Left lobe of liver (tissue), 2 donors: ENCODE data around the gene GRAP2. TPM values are rescaled to one million over a fixed set of nuclear protein-coding genes. Genes with fewer than 3 reads are reported as not detected.
"Not testable (repeated sequence)": the region's sequence is repeated elsewhere in the genome, so short reads cannot be mapped to it uniquely, and the experiment has no call there.

ENCODE experiments used
- ATAC-seq: fragments of 200-7000 bp; cut with Tn5 transposase; one replicate; pipeline ENCODE4 v1.9.1; 2020; ENCODE audit warnings: mild to moderate bottlenecking, moderate library complexity
- DNase-seq: peaks from one replicate; pipeline ENCODE4 v3.0.0-alpha.2; 2020; ENCODE audit warnings: low spot score
- total RNA-seq: library from RNA; stranded (reverse); gene quantifications from one replicate; pipeline ENCODE4 v1.2.1, GENCODE V29; 2021
- donor health status: DM: no; HTN: no; CAD: no; lungs with moderate emphysema.
- donor health status: DM: no; HTN: yes; CAD: no.

The GRAP2 gene
- total RNA-seq, 1 donor from 2014 or later, result 0.55 TPM

GRCh38 chr22:39942439-39943230 is 41.8 kb downstream of the GRAP2 start:
- DNase-seq, result no peak
- no peak for ATAC-seq

DNA sequence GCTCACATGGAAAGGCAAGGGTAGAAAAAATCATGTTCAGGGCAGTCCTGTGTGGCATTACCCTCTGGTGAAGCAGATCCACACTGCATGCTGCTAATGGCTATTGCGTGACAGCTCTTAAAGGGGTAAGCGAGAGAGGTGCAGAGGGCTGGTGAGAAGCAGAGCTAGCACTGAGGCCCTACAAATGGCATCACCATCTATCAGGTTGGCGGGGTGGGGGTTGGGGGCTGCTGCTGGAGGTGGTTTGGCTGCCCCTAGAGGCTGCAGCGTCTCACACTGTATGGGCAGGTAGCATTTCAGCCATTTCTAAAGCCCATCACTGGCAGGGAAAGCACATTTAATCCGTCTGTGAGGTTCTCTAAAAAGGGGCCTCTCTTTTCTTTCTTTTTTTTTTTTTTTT is 42.5 kb downstream of the GRAP2 start:
- no peak for ATAC-seq
- no peak for DNase-seq

DNA sequence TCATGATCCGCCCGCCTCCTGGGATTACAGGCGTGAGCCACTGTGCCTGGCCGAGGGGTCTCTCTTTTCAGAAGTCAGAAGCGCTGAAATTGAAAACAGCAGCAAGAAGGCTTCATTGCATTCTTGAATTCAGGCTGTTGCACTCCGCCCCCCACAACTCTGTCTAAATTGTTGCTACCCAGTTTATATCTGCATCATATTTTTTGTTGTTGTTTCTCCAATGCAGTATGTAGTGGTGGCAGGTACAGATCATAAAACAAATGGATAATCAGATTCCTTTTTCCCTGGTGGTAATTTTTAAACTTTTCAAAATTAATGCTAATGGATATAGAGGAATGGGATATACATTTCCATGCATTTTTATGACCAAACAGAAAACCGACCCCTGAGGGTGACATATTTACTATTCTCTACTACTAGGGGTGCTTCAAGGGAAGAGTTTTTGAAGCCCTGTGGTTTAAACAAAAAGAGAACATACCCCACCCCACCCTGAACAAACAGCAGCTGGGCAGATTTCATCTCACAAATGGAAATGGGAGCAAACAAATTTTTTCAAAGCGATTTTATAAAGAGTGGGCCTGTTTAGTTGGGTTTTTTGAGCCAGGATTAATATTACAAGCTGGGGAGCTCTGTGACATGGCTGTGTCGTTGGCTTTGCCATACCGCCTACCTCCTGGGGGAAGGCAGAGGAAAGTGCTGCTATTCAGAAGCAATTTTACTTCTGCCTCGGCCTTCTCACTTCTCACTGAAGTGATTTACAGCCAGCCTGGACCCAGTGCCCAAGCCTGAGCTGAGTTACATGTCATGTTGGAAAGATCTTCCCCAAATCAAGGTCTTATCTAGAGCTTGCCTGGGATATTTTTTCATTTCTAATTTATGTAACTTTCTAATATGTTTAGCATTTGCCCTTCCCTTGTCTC is 43.3 kb downstream of the GRAP2 start:
- no peak for ATAC-seq

DNA sequence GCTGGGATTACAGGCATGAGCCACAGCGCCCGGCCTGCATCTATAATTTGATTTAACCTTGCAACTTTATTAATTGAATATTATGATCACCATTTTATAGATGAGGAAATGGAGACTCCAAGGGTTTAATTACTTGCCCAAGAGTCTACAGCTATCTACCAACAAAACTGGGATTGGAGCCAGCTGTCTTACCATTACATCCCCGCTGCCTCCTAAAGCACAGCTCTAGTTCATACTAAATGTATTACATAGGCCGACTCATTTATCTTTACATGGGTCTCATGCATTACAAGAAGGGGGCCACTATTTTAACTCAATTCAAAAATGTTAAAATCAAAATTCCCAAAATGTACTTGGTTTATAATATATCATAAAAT is 45.2 kb downstream of the GRAP2 start:
- no peak for DNase-seq
- ATAC-seq, result no peak

More for the DNA sequence above, 43.3 kb downstream of the GRAP2 start:
- no peak for DNase-seq

DNA sequence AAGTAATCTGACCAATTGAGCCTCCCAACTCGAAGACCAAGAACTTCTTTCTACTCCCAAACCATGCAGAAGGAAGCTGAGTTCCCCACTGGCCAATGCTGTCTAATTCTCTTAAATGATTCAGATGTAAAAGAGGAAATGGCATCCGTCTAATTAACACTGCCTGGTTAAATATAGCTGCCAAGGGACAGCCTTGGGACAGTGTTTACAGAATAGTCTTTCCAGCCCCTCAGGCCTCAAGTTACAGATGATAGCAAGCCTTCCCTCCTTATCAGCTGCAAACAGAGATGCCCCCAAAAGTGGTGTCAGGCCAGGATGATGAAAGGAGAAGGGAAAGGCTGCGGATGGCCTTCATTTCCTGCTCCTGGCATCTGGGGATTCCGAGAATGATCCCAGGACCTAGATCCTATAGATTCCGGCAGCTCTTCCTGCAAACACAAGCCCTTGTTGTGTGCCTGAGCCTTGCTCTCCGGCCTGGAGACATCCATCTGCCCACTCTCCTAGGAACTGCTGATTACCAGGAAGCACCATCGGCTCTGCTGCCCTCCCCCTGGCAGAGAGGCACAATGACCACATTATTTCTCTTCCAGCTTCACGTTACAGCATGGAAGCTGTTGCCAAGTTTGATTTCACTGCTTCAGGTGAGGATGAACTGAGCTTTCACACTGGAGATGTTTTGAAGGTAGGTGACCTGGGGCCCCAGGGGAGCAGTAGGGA is 45.8 kb downstream of the GRAP2 start:
- DNase-seq (no peak), ATAC-seq (no peak)

GRCh38 chr22:39947220-39948216 is 46.6 kb downstream of the GRAP2 start:
- no peak for ATAC-seq
- no peak for DNase-seq

DNA sequence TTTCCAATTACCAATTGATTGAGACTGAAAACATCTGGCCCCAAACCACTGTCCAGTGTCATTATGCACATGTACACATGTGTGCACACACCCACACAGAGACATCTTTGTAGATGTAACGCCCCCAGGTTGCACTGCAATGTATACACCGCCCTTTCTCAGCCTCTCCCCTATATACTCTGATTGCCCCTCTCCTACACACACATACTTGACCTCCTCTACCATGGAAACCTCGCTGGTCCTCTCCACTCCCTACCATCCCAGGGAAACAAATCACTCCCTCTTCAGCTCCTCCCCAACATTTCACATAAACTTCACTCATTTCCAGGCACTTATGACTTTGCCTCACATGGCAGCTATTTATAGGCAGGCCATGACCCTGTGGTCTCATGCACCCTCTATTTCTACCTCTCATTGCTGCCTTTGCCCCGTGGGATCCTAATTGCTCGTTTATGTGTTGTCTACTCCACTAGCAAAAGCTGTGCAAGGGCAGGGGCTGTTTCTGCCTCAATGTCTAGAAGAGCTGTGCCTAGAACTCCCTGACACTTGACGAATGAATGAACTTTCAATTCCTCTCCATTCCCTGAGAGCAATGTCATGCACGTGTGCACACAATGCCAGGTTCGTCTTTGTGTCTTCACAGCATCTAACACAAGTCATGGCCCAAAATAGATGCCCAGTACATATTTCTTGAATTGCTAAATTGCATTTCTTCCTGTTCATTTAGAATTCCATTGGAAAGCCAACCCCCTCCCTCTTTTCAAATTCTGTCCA is 49.3 kb downstream of the GRAP2 start:
- ATAC-seq, result no peak
- no peak for DNase-seq

DNA sequence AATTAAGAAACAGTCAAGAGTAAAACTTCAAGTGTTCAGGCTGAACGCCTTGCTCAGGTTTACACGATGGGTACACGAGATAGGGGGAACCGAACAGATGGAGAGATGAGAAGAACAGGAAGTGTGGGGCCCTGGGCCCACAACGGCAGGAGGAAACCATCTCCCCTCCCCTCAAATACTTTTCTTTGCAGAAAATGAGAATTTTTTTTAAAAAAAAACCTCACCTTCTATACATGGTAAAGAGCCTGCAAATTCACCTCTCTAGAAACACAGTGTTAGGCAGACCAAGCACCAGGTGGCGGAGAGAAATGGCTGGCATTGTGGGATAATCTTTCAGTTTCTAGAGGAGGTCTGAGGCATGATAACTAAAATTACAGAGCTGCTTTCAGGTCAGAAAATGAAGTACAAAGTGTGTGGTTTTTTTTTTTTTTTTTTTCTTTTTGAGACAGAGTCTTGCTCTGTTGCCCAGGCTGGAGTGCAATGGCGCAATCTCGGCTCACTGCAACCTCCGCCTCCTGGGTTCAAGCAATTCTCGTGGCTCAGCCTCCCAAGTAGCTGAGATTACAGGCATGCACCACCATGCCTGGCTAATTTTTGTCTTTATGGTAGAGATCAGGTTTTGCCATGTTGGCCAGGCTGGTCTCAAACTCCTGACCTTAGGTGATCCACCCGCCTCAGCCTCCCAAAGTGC is 50.9 kb downstream of the GRAP2 start:
- ATAC-seq, DNase-seq: not testable (repeated sequence)

DNA sequence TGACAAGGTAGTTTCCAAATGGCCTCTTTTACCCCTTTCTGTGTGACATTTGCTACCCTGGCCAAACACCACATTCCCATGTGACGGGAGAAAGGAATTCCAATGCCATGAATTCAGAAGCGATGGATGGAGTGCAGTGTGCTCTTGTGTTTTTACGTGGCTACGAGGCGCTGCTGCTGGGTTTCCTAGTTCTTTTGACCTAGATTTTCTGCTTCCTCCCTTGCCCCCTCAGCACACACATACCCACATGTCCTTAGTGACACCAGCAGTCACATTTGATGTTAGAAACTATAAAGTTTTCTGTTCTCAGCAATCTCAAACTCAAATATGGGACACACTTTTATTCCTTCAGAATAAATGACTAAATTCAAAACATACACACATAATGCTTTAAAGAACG is 51.5 kb downstream of the GRAP2 start:
- ATAC-seq, result no peak
- DNase-seq, result no peak

GRCh38 chr22:39953101-39953500 is 52.2 kb downstream of the GRAP2 start:
- DNase-seq, result no peak
- ATAC-seq, result no peak

GRCh38 chr22:39954584-39955055 is 53.7 kb downstream of the GRAP2 start:
- ATAC-seq, result no peak
- no peak for DNase-seq

DNA sequence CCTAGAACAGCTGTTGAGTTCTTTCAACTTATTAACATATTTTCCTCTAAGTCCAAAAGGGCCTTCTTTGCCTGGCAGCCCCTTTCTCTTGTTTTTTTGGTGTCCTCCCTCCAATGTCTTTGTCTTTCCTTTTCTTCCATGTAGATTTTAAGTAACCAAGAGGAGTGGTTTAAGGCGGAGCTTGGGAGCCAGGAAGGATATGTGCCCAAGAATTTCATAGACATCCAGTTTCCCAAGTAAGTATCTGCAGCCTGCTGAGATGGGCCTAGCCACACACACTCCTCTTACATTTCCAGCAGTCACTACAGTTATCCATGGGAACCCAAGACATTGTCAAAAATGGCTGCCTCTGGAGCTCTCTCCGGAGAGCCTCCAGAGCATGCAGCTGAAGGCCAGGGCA is 54.8 kb downstream of the GRAP2 start:
- ATAC-seq, result no peak
- DNase-seq, result no peak

DNA sequence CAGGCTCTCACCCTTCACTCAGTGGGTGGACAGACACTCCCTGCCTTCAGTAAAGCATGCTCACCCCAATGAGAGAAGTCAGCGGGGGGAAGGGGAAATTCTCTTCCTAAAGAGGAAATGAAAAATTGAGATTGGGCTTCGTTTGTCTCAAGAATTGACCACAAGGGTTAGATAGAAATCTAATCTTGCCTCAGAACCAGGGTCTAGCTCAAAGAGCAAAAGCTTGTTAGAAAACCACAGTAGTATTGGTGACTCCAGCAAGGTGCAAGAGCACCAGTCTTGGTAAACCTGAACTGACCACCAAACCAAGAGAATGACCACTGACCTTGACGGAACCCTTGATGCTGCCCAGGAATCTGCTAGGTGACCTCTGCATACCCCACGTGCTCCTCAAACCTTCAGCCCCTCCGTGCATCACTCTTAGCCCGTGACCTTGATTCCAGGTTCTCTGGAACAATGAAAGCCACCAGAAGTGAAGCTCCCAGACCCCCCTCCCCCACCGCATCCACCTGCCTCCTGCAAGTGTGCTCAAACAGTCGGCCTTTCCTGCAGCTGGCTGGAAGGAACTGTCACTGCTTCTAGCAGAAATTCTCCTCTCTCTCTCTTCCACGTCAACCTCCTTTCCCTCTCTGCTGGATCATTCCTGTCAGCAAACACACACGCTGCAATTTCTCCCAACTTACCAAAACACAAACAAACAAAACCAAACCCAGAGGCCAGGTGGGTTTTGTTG is 56.2 kb downstream of the GRAP2 start:
- ATAC-seq (no peak), DNase-seq (no peak)

DNA sequence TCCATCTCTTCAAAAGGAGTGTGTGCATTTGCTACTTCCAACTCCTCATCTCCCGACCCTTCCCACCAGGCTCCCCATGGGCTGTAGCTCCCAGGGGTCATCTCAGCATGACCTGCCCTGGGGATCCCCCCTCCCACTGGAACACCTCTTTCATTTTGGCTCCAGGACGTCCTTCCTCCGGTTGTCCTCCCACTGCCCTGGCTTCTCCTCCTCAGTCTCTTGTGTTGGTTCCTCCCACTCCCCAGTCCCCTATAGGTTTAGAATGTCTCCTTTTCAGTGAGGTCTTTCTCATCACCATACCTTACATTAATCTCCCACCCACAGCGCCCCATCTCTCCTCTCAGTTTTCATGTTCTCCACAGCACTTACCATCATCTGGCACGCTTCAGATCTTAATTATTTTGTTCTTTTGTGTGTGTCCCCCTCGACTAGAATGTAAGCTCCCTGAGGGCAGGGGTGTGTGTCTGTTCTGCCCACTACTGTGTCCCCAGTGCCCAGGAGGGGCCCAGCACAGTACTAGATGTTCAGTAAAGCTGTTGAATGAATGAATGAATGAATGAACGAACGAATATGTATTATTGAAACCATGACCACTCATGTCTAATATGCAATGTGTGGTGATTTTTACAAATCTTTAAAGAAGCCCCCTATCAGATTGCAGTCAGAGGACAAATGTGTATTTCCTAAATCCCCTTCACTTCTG is 57.3 kb downstream of the GRAP2 start:
- no peak for ATAC-seq
- no peak for DNase-seq

DNA sequence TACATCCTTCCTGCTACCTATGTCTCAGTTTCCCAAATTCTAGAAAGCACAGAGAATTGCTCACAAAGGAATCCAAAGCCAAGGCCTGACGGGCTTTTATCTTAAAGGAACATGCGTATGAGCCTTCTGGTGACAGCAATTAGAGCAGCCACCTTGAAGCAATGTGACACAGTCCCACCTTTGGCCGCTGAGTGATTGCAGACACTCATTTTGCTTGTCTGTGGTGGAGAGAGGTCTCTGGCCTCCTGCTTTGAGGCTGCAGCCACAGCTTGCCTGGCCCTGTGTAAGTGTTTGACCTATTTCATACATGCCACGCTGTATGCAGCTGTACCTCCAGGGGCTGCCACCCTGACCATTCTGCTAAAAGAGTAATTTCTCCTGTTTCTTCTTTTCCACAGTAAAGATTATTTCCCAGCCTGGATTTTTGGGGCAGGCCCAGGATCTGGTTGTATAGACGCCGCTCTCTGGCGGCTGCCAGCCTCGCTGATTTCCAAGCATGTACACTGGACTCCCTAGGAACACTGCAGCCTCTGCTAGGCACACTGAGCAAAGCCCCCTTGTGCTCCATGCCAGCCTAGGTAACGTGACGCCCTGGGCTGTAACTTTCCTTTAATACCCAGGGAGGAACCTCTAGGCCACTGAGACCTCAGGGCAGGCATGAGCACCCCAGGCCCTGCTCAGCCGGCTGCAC is 58.2 kb downstream of the GRAP2 start:
- DNase-seq (no peak), ATAC-seq (no peak)

DNA sequence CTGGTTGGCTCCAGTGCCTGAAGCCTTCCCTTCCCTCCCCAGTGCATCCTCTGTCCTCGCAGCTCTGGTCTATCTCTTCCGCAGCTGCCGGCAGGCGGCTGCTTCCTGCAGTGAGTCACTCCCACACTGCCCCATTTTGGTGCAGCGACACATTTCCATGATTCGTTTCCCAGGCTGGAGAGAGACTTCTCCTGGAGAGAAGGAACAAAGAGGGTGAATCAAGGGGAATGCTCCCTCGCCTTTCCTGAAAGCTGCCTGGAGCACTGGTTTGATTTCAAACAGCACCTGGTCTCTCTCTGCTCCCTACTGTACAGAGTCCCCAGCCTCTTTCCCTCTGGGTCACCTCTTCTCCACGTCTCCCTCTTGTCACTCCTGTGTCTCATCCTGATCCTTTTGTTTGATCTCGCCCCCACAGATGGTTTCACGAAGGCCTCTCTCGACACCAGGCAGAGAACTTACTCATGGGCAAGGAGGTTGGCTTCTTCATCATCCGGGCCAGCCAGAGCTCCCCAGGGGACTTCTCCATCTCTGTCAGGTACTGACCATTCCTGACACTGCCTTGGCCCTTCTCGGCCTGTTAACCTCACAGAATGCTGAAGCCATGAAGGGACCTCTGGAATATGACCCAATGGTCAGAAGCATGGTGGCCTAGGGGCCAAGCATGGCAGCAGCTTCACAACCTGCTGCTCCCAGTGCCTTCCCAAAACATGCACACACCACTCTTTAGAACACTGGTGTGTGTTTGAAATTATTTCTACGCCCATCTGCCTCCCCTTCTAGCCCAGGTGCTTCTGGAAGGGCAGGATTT is 59.0 kb downstream of the GRAP2 start, which contains the start of gene TMA7B:
Gene TMA7B (plus strand): TSS at position 758 of the 808 bp plus-strand sequence. CDS start 3,978 bp downstream, outside the sequence.
- DNase-seq (no peak), ATAC-seq (peak; percentile 20)
